Neural crest cell (in vitro differentiated cells): ENCODE results near the gene VPS11. TPM values are rescaled to one million over a fixed set of nuclear protein-coding genes. Genes with fewer than 3 reads are reported as not detected.
A peak's percentile ranks its signal among the peaks of the same experiment; 100 is the strongest.

ENCODE experiments used
- DNase-seq: peaks from one replicate; pipeline ENCODE4 v3.0.0; 2021; ENCODE audit warnings: low read depth, mixed read lengths, low spot score
- H3K27ac Mint-ChIP-seq: one replicate; pipeline ENCODE4 v1.8.0; 2021; ENCODE audit warnings: mild to moderate bottlenecking, mixed read lengths; ENCODE audit not compliant: unreplicated experiment
- H3K27me3 Mint-ChIP-seq: 2 replicates; pipeline ENCODE4 v1.8.0; 2021; ENCODE audit warnings: low read depth, mild to moderate bottlenecking, mixed read lengths
- H3K36me3 Mint-ChIP-seq: 2 replicates; pipeline ENCODE4 v1.8.0; 2021; ENCODE audit warnings: low read depth, mild to moderate bottlenecking, mixed read lengths
- H3K4me1 Mint-ChIP-seq: 2 replicates; pipeline ENCODE4 v1.8.0; 2021; ENCODE audit warnings: mixed read lengths
- H3K4me3 Mint-ChIP-seq: one replicate; pipeline ENCODE4 v1.8.0; 2021; ENCODE audit warnings: mild to moderate bottlenecking, mixed read lengths
- H3K9me3 Mint-ChIP-seq: 2 replicates; pipeline ENCODE4 v1.8.0; 2021; ENCODE audit warnings: mixed read lengths
- microRNA-seq: library from miRNA; unstranded; fragments of <30 nt; microRNA quantifications from one replicate; pipeline ENCODE4, GENCODE V29; 2020
- total RNA-seq: library from RNA; stranded (reverse); gene quantifications from 2 replicates; pipeline ENCODE4 v1.2.1, GENCODE V29; 2021
- TF ChIP-seq, protein P1 (sequence below): fragments of 200-600 bp; sonication (generic); conservative IDR thresholded peaks from 2 replicates; pipeline ENCODE4 v1.5.0; 2021; ENCODE audit warnings: antibody characterized with exemption, mild to moderate bottlenecking

Gene VPS11
- total RNA-seq, 1 donor from 2014 or later, result 30.6 TPM

DNA sequence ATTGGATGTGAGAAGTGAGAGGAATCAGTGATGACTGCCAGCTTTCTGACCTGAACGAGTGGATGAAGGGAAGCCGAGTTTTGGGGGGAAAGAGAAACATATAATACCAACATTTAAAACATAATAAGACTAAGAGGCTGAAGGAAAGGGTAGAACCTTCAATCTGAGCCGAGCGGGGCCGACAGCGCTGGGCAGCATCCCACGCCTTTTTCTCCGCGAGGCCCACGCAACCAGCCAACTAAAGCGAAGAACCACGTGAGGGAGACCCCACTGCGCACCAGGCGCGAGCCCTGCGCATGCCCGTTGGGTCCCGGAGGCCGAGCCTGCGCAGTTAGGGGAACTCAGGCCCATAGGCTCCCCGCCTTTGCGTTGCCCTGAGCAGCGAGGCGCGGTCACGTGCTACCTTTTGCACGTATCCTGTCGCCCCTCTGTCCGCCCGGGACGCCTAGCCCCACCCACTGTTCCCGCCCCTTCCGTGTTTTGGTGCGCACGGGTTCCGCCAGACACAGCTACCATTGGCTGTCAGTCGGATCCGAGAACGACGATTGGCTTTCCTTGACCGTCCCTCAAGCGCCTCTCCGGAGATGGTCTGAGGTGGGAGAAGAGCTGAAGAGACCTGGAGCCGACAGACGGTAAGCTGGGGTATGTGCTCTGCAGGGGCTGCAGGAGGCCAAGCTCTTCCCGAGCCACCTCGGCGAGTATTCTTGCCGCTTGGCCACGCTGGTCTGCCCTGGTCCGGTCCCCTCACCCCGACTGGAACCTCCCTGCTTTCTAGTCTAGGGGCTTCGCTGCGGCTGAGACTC, 53.6 kb downstream of the VPS11 start, which contains the start of gene HINFP:
HINFP (plus strand) TSS at position 573 of the 803 bp plus-strand sequence. CDS start 5,365 bp downstream, outside the sequence.
- TF ChIP-seq, protein P1, sequence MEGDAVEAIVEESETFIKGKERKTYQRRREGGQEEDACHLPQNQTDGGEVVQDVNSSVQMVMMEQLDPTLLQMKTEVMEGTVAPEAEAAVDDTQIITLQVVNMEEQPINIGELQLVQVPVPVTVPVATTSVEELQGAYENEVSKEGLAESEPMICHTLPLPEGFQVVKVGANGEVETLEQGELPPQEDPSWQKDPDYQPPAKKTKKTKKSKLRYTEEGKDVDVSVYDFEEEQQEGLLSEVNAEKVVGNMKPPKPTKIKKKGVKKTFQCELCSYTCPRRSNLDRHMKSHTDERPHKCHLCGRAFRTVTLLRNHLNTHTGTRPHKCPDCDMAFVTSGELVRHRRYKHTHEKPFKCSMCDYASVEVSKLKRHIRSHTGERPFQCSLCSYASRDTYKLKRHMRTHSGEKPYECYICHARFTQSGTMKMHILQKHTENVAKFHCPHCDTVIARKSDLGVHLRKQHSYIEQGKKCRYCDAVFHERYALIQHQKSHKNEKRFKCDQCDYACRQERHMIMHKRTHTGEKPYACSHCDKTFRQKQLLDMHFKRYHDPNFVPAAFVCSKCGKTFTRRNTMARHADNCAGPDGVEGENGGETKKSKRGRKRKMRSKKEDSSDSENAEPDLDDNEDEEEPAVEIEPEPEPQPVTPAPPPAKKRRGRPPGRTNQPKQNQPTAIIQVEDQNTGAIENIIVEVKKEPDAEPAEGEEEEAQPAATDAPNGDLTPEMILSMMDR, result no peak
- Mint-ChIP-seq H3K4me3 (peak within 1 kb of the TSS; percentile 97), H3K27ac (peak within 1 kb of the TSS; percentile 86), H3K4me1 (peaks cover 24% of the 10 kb centered on the region), H3K9me3 (no peaks in the 10 kb centered on the region), H3K27me3 (no peaks in the 10 kb centered on the region), H3K36me3 (no peaks in the 10 kb centered on the region)
- DNase-seq, result peak; percentile 98

DNA sequence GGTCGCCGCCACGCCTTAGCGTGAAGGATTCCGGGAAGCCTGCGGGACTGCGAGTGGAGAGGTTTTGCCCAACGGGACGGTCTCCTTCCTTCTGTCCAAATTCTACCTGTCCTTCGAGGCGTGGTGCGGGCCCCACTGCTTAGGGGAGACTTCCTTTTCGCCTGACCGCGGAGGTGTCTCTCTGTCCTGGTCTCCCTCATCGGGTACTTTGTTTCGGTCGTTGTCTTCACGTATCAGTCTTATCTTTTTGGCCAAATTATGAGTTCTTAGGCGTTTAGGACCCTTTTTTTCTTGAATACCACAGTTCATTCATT, 54.1 kb downstream of the VPS11 start:
- TF ChIP-seq, protein P1, result no peak
- Mint-ChIP-seq H3K4me1 (peaks cover 24% of the 10 kb centered on the region), H3K36me3 (no peaks in the 10 kb centered on the region), H3K4me3 (peak overlapping the region; percentile 97), H3K27me3 (no peaks in the 10 kb centered on the region), H3K27ac (peak overlapping the region; percentile 86), H3K9me3 (no peaks in the 10 kb centered on the region)
- DNase-seq, result no peak

DNA sequence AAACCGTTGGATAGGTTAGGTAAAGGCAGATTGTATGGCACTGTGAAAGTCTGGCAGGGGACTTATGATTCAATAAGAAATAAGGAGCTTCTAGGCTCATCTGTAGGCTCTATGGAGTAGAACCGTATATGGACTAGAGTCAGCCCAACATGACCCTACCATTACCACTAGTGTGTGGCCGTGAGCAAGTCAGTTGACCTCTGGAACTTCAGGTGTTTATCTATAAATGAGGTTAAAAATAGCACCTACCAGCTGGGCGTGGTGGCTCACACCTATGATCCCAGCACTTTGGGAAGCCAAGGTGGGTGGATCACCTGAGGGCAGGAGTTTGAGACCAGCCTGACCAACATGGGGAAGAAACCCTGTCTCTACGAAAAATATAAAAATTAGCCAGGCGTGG, 58.2 kb downstream of the VPS11 start:
- Mint-ChIP-seq H3K4me3 (no peak overlapping the region), H3K27ac (no peak overlapping the region), H3K36me3 (no peaks in the 10 kb centered on the region), H3K27me3 (no peaks in the 10 kb centered on the region), H3K4me1 (peaks cover 16% of the 10 kb centered on the region), H3K9me3 (no peaks in the 10 kb centered on the region)
- TF ChIP-seq, protein P1, result no peak
- DNase-seq, result no peak

DNA sequence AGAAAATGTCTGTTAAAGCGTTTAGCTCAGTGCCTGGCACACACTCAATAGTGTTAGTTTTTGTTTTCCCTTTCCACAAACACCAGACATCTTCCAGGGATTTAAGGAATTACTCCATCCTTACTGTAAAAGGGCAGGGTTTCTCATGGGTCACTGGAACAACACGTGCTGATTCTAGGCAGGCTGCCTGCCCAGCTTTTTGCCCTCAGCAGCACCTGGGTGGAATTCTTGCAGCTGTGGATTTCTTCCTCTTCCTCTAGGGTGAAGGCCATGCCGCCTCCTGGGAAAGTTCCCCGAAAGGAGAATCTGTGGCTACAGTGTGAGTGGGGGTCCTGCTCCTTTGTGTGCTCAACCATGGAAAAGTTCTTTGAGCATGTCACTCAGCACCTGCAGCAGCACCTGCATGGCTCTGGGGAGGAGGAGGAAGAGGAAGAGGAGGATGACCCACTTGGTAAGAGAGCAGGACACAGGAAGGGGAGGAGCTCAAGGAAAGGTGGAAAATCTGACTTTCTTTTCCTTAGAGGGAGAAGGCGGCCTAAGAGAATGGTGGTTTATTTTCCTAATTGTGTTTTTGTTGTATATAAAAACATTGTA, 59.2 kb downstream of the VPS11 start:
- Mint-ChIP-seq H3K36me3 (no peaks in the 10 kb centered on the region), H3K9me3 (no peaks in the 10 kb centered on the region), H3K27me3 (no peaks in the 10 kb centered on the region), H3K27ac (peak overlapping the region; percentile 5), H3K4me1 (peaks cover 10% of the 10 kb centered on the region), H3K4me3 (no peak overlapping the region)
- DNase-seq, result no peak
- TF ChIP-seq, protein P1, result no peak

DNA sequence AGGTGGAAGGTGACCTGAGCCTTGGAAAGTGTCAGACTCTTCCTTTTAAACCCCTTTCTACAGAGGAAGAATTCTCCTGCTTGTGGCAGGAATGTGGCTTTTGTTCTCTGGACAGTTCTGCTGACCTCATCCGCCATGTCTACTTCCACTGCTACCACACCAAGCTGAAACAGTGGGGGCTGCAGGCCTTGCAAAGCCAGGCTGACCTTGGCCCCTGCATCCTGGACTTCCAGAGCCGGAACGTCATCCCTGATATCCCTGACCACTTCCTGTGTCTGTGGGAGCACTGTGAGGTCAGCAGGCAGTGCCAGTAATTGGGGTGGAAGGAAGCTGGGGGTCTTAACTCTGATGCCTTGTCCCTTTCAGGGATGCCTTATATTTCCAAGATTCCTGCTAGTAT, 63.0 kb downstream of the VPS11 start:
- peaks cover 9% of the 10 kb centered on the region for H3K36me3 Mint-ChIP-seq

More for the DNA sequence above, 63.0 kb downstream of the VPS11 start:
- Mint-ChIP-seq H3K27me3 (no peaks in the 10 kb centered on the region), H3K9me3 (no peaks in the 10 kb centered on the region), H3K4me1 (no peaks in the 10 kb centered on the region), H3K27ac (no peak overlapping the region), H3K4me3 (no peak overlapping the region)
- TF ChIP-seq, protein P1, result no peak
- no peak for DNase-seq

Small RNA genes lying within 50 kb of the gene (microRNA-seq; reads per million reads assigned to microRNA genes)
- not detected for gene MIR3656

Other genes starting within 250 kb of the VPS11 start
- gene CXCR5, start 183.9 kb upstream of the VPS11 start, total RNA-seq, result not detected in 2 replicates
- gene BCL9L, start 141.9 kb upstream of the VPS11 start, total RNA-seq, result 19.2 and 21.2 TPM in 2 replicates
- not detected in 2 replicates for gene UPK2, start 111.5 kb upstream of the VPS11 start, total RNA-seq
- not detected in 2 replicates for gene FOXR1, start 96.1 kb upstream of the VPS11 start, total RNA-seq
- gene CENATAC, start 69.7 kb upstream of the VPS11 start, total RNA-seq, result 32.5 and 35.1 TPM in 2 replicates
- 1,203 and 1,208 TPM in 2 replicates for gene RPS25, start 49.5 kb upstream of the VPS11 start, total RNA-seq
- gene TRAPPC4, start 49.1 kb upstream of the VPS11 start, total RNA-seq, result 88.1 and 90.1 TPM in 2 replicates
- 50.2 and 50.3 TPM in 2 replicates for gene SLC37A4, start 36.9 kb upstream of the VPS11 start, total RNA-seq
- gene HYOU1, start 10.6 kb upstream of the VPS11 start, total RNA-seq, result 199 and 204 TPM in 2 replicates
- 55.5 and 58.4 TPM in 2 replicates for gene HMBS, start 17.1 kb downstream of the VPS11 start, total RNA-seq
- 48.8 and 49.5 TPM in 2 replicates for gene DPAGT1, start 34.0 kb downstream of the VPS11 start, total RNA-seq
- 9.8 and 10.0 TPM in 2 replicates for gene C2CD2L, start 39.5 kb downstream of the VPS11 start, total RNA-seq
- 38.5 and 38.6 TPM in 2 replicates for gene HINFP, start 53.8 kb downstream of the VPS11 start, total RNA-seq
- gene ABCG4, start 81.2 kb downstream of the VPS11 start, total RNA-seq, result 3.1 and 3.3 TPM in 2 replicates
- gene NLRX1, start 100.9 kb downstream of the VPS11 start, total RNA-seq, result 9.1 and 9.3 TPM in 2 replicates
- 0.14 and 0.42 TPM in 2 replicates for gene NHERF4, start 117.7 kb downstream of the VPS11 start, total RNA-seq
- 43.5 and 44.1 TPM in 2 replicates for gene CBL, start 138.5 kb downstream of the VPS11 start, total RNA-seq
- gene MCAM, start 249.3 kb downstream of the VPS11 start, total RNA-seq, result 61.6 and 66.7 TPM in 2 replicates